ENCODE data around the gene SAMD11.
"Not testable (repeated sequence)": the region's sequence is repeated elsewhere in the genome, so short reads cannot be mapped to it uniquely, and the experiment has no call there.

Gene SAMD11, protein sequence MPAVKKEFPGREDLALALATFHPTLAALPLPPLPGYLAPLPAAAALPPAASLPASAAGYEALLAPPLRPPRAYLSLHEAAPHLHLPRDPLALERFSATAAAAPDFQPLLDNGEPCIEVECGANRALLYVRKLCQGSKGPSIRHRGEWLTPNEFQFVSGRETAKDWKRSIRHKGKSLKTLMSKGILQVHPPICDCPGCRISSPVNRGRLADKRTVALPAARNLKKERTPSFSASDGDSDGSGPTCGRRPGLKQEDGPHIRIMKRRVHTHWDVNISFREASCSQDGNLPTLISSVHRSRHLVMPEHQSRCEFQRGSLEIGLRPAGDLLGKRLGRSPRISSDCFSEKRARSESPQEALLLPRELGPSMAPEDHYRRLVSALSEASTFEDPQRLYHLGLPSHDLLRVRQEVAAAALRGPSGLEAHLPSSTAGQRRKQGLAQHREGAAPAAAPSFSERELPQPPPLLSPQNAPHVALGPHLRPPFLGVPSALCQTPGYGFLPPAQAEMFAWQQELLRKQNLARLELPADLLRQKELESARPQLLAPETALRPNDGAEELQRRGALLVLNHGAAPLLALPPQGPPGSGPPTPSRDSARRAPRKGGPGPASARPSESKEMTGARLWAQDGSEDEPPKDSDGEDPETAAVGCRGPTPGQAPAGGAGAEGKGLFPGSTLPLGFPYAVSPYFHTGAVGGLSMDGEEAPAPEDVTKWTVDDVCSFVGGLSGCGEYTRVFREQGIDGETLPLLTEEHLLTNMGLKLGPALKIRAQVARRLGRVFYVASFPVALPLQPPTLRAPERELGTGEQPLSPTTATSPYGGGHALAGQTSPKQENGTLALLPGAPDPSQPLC

DNA sequence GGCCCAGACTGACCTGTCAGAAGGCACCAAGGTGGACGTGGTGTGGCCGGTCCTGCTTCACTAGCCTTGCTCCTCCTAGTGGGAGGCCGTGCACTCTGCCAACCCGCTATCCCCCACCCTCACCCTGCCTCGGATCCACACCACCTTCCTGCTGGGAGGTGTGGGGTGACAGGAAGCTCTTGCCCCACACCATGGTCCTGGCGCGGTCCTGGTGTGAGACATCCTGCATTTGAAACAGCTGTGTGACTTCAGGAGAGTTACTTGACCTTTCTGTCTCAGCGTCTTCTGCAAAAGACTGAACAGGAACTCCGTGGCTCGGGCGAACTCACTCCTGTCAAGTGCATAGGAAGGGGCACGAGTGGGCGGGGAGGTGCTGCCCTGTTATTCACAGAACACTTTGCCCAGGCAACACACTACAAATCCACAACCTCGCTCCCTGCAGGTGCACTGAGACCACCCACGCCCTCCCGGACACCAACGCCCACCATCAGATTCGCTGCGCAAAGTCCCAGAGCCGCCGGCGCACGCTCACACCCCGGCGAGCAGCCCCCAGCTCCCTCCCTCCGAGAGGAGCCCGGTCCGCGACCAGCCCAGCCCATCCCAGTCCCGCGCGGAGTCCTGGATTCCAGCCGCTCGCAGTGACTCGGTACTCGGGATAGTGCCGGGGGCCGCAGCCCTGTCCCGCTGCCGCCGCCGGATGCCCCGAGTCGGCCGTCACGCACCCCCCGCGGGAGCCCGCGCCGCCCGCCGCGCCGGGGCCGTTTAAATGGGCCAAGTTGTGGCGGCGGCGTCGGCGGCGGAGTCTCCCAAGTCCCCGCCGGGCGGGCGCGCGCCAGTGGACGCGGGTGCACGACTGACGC lies at the start of gene SAMD11:
Gene SAMD11 (plus strand): TSS at position 793 of the 860 bp plus-strand sequence. CDS start 509 bp downstream, outside the sequence.
- FAIRE-seq: no peak

DNA sequence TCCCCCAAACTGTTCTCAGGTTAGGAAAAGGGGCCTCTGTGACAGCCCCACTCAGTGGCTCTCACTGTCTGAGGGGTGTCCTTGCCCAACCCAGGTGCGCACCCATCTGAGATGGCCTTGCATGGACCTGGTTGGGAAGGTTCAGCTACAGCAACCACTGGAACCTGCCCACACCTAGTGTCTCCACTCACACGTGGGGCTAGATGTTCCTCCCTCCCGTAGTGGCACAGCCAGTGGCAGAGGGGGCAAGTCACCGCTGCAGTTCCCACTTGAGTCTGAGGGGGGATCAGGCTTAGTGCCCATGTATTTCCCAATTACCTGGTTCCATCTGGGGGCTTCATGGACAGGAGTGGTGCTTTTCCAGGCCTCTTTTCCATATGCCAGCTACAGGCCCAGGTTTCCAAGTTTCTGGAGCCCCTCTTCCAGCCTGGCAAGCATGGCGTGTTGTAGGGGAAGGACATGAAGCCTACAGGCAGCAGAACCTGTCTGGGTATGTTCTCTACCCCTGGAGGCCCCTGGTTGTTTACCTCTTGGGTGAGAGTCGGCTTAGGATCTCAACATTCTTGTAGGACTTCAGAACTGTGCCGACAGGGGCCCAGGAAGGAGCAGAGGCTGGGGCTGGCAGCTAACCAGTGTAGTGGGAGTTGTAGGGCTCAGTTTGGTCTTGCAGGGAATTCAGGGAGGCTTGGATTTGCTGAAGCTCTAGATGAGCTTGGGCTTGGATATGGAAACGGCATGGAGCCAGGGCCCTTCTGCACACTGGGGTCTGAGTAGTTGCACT lies 47.1 kb upstream of the SAMD11 start:
- FAIRE-seq: not testable (repeated sequence)

DNA sequence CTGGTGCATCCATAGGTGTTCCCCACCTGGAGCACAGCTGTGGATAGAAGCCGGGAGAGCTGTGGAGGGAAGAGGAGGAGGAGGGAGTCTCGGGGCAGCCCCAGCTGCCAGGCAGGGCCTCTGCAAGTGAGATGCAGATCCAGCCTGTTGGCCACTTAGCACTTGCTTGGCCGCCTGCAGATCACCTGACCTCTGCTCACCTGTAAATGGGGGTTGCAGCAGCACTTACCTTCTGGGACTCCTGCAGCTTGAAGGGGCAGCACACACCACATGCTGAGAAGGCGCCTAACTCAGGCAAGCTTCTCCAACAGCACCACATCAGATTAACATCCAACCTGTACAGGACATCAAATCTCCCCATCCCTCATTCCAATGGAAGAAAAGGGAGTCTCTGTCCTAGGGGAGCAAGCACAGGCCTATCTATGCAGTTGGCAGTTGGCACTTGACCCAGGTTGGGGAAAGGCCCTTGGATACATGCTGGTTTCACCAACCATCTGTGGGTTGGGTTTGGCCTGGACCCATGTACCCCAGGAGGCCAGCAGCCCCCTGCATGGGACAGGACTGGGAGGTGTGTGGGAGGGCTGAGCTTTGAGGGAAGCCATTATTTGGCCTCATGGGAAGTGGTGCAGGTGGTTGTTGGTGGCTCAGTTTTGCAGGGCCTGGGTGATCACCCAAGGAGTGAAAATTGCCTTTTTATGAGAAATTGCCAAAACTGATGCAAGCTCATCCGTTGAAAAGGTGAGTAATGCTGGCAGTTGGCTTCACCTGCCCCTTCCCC lies 46.3 kb upstream of the SAMD11 start:
- FAIRE-seq: not testable (repeated sequence)

DNA sequence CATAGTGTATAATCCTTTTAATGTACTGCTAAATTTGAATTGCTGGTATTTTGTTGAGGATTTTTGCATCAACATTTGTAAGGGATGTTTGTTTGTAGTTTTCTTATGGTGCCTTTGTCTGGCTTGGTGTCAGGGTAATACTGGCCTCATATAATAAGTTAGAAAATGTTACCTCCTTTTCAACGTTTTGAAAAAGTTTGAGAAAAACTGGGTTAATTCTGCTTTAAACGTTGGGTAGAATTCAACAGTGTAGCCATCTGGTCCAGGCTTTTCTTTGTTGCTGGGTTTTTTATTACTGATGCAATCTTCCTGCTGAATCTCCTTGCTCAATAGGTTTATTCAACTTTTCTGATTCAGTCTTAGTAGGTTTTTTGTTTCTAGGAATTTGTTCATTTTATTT lies 43.2 kb upstream of the SAMD11 start:
- FAIRE-seq: not testable (repeated sequence)

DNA sequence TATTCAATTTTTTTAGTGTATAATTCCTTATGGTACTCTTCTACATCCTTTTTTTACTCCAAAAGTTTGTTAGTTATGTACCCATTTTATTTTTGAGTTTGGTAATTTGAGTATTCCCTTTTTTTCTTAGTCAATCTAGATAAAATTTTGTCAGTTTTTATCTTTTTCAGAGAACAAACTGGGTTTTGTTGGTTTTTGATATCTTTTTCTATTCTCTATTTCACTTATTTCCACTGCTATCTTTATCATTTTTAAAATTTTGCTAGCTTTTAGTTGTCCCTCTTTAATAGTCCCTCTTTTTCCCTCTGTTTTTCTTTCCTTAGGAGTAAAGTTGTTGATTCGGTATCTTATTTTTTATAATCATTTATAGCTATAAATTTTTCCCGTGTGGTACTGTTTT lies 42.8 kb upstream of the SAMD11 start:
- not testable (repeated sequence) for FAIRE-seq

DNA sequence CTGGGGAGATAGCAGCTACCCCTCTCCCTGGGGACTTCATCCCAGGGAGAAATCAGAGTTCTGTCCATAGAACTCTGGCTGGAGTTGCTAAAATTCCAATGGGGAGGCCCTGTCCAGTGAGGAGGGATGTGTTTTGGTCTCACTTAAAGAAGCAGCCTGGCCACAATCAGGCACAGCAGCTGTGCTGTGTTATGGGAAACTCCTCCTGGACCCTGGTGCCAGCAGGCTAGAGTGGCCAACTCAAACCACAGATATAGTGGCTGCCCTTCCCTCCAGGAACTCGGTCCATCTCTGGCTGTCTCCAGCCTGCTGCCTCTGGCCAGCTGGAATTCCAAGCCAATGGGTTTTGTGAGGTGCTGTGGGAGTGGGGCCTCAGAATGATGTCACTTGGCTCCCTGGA lies 37.4 kb upstream of the SAMD11 start:
- no peak for FAIRE-seq

DNA sequence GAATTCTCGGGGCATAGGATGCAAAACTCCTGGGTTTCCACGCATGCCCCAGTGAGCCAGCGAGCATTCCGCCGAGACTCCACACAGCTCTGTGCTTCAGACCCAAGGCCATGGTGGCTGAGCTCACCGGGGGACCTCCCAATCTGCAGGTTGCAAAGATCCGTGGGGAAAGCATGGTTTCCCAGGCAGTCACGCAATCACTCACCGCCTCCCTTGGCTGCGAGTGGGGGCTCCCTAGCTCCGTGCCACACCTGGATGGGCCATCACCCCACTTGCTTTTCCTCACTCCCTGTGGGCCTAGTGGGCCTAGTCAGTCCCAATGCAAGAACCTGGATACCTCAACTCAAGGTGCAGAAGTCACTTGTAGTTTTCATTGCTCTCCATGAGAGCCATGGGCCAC lies 37.0 kb upstream of the SAMD11 start:
- no peak for FAIRE-seq

DNA sequence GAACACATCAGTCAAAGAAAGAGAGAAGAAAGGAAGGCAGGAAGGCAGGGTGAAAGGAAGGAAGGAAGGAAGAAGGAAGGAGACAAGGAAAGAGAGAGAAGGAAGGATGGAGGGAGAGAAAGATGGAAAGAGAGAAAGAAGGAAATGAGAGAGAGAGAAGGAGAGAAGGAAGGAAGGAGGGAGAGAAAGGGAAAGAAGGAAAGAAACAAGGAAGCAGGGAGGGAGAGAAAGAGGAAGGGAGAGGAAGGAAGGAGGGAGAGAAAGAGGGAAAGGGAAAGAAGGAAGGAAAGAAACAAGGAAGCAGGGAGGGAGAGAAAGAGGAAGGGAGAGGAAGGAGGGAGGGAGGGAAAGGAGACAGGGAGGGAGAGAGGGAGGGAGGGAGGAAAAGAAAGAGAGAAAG lies 35.4 kb upstream of the SAMD11 start:
- FAIRE-seq: no peak

DNA sequence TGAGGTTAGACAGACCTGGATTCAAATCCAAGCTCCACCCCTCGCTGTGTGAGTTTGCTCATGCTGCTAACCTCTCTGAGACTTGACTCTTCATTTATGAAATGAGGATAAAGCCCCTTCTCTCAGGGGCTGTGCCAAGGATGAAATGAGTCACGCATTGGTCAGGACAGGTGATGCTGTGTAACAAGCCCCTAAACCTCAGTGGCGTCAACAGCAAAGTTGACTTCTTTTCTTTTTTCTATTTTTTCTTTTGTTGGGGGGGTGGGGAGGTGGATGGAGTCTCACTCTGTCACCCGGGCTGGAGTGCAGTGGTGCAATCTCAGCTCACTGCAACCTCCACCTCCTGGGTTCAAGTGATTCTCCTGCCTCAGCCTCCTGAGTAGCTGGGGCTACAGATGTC lies 33.9 kb upstream of the SAMD11 start:
- not testable (repeated sequence) for FAIRE-seq

DNA sequence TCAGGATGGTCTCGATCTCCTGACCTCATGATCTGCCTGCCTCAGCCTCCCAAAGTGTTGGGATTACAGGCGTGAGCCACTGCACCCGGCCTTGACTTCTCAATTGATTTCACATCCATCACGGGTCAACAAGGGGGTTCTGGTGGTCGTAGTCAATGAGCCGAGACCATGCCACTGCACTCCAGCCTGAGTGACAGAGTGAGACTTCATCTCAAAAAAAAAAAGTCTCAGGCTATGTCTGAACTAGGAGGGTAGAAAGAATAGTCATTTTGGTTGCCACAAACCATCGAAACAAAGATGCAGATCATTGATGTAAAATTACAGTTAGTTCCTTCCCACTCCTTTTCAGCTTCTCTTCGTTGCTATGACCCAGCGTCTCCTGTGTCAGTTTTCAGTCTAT lies 33.5 kb upstream of the SAMD11 start:
- FAIRE-seq: not testable (repeated sequence)

DNA sequence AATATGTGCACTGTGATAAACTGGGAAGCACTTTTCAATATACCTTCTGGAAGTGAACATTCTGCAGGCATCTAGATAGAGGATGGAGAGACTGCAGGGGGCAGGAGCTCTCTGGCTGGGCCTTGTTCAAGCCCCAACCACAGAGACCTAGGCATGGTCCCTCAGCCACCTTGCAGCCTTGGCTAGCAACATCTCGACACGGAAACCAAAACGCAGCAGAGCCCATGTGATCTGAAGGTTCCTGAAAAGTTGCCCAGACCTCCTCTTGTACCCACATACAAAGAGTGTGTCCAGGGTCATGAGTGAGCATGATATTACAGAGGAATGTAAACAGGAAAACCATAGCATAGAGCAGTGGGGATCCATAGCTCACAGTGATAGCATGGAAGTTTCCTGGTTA lies 33.1 kb upstream of the SAMD11 start:
- FAIRE-seq: no peak

DNA sequence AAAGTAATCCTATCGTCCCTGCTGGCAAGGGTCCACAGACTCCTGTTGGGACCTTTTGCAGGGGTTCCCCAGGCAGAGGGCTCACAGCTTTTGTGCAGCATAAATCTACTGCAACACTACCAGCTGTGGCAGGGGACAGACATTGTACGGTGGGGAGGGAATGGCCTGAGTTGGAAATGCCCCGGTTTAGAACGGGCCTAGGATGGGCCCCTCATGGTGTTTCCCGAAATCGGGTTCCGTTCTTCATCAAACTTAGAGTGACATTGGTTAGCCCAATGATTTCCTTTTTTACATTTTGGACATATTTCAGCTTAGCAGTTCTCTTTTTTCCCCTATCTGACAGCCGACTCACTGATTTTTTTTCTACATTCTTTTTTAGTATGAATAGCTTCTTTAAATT lies 26.5 kb upstream of the SAMD11 start:
- no peak for FAIRE-seq

DNA sequence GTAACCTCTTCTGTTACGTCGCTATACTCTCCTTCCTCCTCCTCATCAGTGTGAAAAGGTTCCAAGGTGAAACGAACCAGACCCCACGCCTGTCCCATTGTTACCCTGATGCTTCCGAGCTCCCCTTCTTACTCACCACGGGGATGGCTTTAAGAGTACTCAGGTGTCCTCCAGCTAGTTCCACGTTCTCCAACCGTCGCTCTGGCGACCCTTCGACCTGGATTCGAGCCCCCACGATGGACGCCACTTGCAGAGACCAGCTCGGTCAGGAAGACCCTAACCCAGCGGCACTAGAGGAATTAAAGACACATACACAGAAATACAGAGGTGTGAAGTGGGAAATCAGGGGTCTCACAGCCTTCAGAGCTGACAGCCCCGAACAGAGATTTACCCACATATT lies 25.8 kb upstream of the SAMD11 start:
- FAIRE-seq: not testable (repeated sequence)

DNA sequence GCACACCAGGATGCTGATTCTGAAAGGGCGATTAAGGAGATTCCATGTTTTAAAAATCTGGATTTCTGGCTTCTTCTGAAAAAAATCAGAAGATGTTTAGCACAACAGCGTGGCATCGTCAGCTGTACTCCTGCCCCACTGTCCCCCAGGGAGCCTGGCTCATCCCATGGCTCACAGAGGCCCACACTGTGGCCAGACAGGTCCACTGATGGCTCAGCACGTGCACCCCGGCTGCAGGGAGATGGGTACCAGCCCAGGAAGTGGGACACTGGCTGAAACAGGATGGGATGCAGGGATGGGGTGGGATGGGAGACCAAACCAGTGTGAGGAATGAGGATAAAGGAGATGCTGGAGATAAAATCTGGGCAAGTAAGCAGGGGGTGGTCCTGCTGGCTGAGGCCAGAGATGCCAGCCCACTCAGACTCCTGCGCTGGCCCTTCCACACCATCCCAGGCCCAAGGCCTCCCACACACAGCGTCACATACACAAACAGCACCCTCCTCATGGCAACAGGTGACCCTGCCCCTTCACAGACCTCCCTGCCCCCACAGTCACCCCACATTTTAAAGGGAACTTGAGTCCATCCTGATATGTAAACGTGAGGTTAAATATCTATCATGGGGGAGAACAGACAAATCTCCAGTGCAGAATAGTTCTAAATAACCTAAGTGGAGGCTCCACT lies 23.9 kb upstream of the SAMD11 start:
- no peak for FAIRE-seq

DNA sequence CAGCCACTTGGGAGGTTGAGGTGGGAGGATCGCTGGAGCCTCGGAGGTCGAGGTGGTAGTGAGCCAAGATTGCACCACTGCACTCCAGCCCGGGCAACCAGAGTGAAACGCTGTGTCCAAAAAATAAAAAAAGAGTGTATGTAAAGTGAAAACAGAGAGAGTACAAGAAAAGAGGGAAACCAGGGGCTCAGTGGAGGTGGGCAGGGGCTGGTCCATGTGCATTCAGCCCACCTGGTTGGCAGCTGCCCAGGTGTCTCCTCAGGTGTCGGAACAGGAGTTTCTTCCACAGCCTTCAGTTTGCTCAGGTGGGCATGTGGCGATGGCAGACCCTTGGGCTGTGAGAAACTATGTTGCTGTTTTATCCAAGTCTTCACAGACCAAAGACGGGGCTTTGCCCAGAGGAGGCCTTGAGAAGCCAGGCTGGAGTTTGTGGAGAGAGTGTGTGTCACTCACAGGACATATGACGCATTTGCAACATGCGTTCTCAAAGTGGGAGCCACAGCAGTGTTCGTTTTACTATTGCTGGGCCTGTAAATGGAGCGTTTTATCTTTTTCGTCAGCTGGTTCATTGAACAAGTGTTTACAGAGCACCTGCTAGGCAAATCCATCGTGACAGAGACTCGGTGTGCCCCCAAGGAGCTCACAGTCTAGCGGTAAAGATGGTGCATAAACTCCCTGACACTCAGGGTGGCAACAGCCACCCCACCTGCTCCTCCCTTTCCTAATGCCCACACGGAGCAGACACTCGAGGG lies 22.4 kb upstream of the SAMD11 start:
- FAIRE-seq: no peak

DNA sequence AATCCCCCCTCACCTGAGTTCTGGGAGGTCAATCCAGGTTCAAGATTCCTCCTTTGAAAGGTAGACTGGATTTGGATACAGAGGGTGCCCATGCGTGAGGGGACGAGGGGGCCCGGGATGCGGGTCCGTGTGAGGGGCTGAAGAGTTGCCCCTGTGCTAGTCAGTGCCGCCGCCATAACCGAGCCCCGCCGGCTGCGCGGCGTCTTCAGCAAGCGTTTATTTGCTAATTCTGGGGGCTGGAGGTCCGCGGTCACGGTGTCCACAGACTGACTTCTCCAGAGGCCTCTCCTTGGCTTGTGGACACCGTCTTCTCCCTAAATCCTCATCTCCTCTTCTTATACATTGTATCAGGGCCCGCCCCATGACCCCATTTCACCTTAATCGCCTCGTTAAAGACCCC lies 20.9 kb upstream of the SAMD11 start:
- no peak for FAIRE-seq

DNA sequence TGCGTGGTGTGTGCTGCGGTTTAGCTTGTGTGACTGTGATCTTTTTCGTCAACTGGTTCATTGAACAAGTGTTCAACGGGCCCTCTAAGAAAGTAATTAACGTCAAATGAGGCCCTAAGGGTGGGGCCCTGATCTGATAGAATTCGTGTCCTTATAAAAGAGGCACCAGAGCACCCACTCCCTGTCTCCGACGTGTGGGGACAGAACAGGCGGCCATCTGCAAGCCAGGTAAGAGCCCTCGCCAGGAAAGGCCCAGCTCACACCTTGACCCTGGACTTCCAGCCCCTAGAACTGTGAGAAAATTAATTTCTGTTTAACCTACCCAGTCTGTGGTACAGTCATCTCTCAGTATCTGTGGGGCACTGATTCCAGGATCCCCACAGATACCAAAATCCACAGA lies 20.4 kb upstream of the SAMD11 start:
- no peak for FAIRE-seq

DNA sequence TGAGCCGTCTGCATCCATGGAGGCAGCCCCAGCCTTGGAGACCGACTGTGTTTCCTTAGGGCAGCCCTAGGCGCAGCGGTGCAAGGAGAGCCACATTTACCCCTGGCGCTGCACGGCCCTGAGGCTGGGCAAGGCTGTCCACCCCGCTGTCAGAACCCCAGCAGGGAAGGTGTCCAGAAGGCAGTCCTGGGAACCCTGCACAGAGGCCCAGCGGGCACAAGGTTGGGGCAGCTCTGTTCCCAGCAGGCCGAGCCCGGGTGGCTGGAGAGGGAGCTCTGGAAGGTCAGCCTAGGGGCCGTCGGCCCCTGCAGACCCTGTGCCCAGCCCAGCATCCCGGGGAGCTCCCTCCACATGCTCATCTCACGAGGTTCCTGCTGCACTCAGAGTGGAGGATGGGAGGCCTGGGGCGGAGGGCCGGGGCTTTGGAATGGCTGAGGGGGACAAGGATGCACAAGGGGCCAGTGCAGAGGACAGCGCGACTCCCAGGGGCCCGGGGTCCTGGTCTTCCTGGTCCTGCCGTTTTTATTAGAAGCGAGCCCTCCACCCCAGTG lies 19.9 kb upstream of the SAMD11 start:
- FAIRE-seq: no peak

DNA sequence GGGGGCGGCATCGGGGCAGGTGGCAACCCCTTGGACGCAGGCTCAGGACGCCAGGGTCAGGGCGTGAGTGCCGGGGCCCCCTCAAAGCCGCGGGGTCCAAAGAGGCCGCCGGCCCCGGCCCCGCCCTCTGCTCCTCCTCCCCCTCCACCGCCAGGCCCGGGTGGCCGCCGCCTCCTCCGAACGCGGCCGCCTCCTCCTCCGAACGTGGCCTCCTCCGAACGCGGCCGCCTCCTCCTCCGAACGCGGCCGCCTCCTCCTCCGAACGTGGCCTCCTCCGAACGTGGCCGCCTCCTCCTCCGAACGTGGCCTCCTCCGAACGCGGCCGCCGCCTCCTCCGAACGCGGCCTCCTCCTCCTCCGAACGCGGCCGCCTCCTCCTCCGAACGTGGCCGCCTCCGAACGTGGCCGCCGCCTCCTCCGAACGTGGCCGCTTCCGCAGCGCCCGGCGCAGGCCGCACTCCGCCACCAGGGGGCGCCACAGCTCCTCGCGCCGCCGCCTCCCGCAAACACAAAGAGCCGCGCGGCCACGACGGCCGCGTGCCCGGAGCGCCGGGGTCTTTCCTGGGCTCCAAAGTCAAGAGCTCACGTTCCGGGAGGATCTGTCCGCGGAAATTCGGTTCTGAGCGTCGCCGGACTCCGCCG lies 19.3 kb upstream of the SAMD11 start:
- FAIRE-seq: no peak
